Activated naive CD4-positive, alpha-beta T cell treated with anti-CD3 and anti-CD28 coated beads, Interleukin-2, amount 50 U/mL, for 16 hours (primary cell): ENCODE results near the gene TMEM175.
"Not testable (repeated sequence)": the region's sequence is repeated elsewhere in the genome, so short reads cannot be mapped to it uniquely, and the experiment has no call there.

Source experiments
- DNase-seq: peaks from one replicate; pipeline ENCODE4 v3.0.0-alpha.2; 2020

The TMEM175 gene

GRCh38 chr4:917992-918391 is 14.3 kb upstream of the TMEM175 start:
- DNase-seq: no peak

- DNase-seq: not testable (repeated sequence)
Measured at GRCh38 chr4:918591-918990, 13.7 kb upstream of the TMEM175 start.

DNA sequence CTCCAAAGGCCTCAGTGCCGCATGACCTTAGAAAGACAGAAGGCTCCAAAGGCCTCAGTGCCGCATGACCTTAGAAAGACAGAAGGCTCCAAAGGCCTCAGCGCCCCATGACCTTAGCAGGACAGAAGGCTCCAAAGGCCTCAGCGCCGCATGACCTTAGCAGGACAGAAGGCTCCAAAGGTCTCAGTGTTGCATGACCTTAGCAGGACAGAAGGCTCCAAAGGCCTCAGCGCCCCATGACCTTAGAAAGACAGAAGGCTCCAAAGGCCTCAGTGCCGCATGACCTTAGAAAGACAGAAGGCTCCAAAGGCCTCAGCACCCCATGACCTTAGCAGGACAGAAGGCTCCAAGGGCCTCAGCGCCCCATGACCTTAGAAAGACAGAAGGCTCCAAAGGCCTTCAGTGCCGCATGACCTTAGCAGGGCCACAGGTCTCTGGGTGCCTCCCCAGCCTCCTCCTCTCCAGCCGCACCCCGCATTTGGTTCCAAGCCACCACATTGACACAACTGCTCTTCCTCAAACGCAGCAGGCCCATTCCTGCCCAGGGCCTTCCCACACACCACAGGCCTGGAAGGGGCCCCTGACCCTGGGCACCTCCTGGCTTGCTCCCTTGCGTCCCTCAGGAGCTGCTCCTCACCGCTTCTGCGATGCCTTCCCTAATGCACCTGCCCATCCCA is 13.1 kb upstream of the TMEM175 start:
- DNase-seq: not testable (repeated sequence)

DNA sequence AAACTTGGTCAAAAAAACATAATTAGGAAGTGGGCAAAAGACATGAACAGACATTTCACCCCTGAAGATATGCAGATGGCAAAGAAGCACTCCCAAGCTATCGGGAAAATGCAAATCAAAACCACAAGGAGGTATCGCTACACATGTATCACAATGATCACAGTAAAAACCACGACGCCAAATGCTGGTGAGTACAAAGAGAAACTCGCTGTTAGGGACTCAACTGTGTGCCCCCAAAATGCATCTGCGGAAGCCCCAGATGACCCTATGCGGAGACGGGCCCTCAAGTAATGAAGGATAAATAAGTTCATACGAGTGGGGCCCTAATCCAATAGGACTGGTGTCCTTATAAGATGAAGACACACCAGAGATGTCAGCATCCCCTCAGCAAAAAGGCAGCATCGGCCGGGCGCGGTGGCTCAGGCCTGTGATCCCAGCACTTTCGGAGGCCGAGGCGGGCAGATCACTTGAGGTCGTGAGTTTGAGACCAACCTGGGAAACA is 10.4 kb upstream of the TMEM175 start:
- no peak for DNase-seq

- no peak for DNase-seq
Measured at GRCh38 chr4:924107-925096, 7.9 kb upstream of the TMEM175 start.

GRCh38 chr4:925171-925570 is 7.1 kb upstream of the TMEM175 start:
- no peak for DNase-seq

GRCh38 chr4:925771-926500 is 6.3 kb upstream of the TMEM175 start:
- no peak for DNase-seq

- no peak for DNase-seq
Measured at GRCh38 chr4:926538-926937, 5.7 kb upstream of the TMEM175 start.

- not testable (repeated sequence) for DNase-seq
Measured at GRCh38 chr4:927566-927965, 4.7 kb upstream of the TMEM175 start.

DNA sequence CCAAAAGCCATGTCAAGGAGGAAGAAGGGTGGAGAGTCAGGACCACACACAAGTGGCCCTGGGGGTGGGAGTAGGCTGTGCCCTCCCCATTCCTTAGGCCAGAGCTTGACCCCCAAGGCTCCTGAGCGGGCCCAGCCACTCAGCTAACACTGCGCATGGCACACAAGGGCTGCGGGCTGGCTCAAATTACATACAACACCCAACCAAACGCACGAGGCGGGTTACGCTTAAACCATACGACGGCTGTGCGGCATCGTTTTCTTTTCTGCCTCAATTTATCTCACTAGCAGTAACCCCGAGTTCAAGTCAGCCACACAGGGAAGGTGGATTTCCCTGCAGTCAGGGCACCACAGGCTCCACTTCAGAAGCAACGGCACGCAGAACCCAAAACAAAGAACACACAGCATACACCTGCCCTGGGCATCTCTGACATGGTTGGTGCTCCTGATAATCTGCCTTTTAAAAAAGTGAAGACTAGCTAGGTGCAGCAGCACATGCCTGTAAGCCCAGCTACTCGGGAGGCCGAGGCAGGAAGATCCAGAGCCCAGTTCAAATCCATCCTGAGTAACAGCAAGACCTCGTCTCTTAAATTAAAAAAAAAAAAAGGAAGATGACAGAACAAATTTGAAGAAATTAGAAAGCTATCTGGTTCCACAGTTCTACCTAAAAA is 3.0 kb upstream of the TMEM175 start:
- DNase-seq: no peak

GRCh38 chr4:930028-930551 is 2.2 kb upstream of the TMEM175 start:
- DNase-seq: no peak

- no peak for DNase-seq
Measured at GRCh38 chr4:930827-931193, 1.4 kb upstream of the TMEM175 start.

DNA sequence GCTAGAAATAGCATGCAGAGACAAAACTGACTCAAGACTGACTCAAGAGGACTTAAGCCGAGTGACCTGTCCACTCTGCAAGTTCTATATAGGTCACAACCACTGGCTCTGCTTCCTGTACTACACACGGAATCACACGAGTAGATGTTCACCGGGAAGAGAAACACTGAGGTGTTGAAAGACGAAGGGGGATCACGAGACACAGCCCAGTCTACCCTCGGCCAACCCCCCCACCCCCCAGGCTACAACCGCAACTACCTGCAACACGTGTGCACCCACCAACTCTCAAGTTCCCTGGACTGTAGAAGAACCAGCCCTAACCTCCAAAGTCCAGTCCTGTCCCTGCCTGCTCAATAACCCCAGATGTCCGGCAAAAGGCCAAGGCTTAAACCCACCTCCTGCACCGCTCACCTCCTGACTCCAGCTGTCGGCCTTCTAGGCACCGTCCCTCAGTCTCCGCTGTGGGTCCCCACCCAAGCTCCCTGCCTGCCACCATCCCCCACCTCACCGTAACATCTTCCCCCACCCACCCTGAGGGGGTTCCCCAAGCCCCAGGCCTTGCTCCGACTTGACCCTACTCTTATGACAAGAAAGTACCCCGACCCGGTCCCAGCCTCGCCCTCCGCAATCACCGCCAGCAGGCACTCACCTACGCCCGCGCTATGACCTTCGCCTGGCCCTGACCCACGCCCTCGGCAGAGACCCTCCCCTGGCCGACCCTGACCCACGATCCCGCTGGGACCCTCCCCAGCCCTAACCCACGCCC is 883 bp upstream of the TMEM175 start:
- DNase-seq: no peak

DNA sequence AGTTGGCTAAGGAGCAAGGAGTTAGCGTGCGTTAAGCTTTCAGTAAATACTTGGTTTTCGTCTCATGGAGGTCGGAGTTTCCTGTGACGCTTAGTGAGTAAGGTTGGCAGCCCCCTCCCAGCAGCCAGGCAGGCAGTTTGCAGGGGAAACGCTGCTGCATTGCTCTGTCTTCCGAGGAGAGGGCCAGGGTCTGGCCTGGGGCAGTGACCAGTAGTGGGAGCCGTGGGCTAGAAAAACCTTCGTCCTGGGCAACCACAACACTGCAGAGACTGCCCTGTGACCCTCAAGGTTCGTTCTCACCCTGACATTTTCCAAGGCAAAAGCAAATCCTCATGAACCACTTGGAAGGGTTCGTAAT is 432 bp downstream of the TMEM175 start:
- DNase-seq: no peak

DNA sequence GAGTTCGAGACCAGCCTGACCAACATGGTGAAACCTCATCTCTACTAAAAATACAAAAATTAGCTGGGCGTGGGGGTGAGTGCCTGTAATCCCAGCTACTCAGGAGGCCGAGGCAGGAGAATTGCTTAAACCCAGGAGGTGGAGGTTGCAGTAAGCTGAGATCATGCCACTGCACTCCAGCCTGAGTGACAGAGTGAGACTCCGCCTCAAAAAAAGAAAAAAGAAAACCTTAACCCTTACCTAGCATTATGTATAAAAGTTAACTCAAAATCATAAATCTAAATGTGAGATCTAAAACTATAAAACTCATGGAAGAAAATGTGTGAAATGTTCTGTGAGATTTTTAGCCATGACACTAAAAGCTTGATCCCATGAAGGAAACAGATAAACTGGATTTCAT is 7.2 kb downstream of the TMEM175 start:
- not testable (repeated sequence) for DNase-seq

DNA sequence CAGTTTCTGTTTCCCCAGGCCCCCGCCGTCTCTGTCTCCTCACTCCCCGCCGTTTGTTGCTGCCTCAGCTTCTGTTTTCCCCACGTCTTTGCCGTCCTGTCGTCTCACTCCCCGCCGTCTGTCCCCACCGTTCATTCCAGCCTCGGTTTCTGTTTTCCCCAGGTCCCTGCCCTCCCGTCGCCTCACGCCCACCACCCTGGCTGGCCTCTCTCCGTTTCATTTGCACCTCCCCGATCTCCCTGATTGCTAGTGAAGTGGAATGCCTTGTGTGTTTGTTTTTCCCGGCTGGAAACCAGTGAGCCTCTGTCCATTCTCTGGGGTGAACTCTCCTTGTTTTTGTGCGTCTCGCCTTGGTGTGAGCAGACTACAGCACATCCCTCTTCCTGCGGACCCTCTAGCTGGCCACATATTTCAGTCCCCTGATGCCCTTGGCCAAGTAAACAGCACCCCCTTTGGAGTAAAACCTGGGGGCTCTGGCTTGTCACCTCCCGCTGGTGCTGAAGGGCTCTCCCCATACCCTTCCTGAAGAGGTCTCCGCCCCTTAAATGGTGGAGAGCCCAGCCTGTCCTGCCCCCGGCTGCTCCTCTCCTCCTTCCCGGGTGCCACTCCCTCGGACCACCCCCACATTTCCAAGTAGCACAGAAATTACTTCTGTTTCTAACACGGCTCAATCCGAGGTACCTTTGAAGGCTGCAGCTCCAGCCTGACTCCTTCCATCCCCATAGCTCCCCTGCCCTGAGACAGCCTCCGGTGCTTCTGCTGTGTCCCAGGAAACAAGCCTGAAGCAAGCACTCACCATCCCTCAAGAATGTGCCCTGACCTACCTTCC is 13.2 kb downstream of the TMEM175 start:
- no peak for DNase-seq

DNA sequence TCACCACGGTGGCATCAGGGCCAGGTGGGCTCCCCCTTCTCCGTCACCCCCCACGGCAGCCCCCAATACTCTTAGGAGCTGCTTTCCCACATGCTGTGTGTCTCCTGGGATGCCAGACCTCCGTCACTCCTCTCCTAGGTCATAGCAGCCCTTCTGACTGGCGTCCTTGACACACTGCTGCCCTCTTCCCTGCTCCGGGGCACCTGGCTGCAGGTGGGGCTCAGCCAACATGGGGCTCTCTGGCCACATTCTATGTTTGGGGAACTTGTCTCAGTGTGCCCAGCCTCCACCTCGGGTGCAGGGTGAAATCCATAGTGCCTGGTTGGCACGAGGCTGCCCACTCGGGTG is 13.8 kb downstream of the TMEM175 start:
- no peak for DNase-seq

DNA sequence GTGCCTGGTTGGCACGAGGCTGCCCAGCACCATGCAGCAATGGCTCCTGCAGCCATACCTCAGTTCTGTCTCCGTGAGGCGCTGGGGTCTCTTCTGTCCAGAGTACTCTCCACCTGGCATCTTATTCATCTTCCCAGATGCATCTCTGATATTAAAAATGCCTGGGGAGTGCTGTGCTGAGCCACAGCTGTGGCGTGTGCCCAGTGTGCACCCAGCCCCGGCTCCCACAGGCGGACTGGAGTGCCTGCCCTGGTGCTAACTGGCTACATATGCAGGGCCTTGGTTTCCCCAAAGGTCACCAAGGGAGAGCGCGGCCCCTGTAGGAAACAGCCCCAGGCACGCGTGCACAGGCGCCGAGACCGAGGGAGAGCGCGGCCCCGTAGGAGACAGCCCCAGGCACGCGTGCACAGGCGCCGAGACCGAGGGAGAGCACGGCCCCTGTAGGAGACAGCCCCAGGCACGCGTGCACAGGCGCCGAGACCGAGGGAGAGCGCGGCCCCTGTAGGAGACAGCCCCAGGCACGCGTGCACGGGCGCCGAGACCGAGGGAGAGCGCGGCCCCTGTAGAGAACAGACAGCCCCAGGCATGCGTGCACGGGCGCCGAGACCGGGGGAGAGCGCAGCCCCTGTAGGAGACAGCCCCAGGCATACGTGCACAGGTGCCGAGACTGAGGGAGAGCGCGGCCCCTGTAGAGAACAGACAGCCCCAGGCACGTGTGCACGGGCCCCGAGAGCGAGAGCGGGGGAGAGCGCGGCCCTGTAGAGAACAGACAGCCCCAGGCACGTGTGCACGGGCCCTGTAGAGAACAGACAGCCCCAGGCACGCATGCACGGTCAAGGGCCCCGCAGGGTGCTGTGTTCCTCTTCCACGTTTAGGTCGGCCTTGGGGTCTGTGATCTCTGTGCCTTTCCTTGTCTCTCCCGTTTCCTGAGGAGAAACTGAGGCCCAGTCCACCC is 14.5 kb downstream of the TMEM175 start:
- DNase-seq: no peak

- DNase-seq: no peak
Measured at GRCh38 chr4:947491-947971, 15.3 kb downstream of the TMEM175 start.
